NCI-H226 (cell line): ENCODE results near the gene TDRD9.

Experiments used
- DNase-seq: peaks from one replicate; pipeline ENCODE4 v3.0.0-alpha.2; 2015

Gene TDRD9

DNA sequence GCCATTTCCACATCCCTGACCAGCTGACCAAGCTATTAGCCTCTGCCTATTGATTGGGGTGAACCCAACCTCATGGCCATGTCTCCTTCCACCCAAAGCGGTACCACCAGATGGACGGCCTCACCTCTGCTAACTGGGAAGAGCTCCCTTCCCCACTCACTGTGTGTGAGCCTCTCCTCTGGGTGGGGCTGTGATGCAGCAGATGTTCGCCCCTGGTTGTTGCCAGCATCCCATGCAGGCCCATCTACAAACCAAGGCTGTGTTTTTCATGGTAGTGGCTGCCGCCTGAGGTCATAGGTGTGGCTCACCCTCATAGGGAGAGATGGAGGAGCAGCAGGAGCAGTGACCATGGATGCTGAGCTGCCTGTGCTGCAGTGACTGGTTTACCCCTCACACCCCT is 61.7 kb downstream of the TDRD9 start:
- DNase-seq = no peak

DNA sequence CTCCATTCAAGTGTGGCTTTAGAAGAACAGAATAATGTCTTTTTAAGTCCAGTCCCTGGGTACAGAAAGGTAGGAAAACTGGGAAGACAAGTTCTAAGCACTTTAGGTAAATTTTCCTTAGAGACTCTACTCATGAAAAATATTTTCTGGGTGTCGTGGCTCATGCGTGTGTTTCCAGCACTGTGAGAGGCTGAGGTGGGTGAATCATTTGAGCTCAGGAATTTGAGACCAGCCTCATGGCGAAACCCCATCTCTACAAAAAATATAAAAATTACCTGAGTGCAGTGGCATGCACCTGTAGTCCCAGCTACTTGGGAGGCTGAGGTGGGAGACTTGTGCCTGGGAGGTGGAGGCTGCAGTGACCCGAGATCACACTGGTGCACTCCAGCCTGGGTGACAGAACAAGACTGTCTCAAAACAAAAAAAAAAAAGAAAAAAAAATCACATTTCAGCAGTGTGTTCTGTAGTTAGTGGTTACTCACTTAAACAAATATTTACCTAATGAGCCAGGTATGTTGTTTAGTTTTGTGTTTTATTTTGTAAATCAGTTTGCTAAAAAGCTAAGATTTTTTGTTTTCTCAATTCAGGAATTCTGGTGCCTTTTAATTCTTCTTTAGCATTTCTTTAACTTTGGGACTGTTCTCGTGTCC is 66.4 kb downstream of the TDRD9 start:
- DNase-seq = peak; percentile 64

DNA sequence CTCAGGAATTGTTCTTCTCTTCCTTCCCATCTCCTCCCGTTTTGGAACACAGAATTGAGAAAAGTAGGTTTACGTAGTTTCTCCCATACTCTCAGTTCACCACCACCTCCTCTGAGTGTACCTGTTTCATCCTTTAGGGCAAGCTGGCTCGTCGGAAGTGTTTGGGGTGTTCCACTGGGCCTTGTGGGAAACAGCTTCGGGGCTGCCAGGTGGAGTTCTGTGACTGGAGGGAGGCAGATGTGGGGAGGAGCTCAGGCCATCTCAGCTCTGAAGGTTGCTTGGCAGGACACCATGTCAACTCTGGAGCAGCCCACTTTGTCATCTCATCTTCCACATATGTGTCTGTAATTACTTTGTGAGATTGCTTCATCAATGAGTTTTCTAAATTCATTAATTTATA is 67.6 kb downstream of the TDRD9 start:
- no peak for DNase-seq

DNA sequence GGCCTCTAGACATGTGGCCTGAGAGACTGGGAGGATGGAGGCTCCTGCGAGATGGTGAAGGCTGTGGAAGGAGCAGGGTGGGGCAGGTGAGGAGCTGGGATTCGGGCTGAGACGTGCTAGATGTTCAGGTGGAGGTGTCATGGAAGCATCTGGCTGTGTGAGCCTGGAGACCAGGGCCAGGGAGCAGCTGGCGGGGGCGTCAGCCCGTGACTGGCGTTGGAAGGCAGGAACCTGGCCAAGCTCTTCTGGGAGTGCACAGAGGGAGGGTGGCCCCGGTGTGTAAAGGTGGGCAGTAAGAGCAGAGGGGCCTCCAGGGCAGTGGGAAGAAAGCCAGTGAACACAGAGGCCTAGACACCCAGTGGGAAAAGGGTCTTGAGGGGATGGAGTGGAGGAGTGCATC is 69.1 kb downstream of the TDRD9 start:
- DNase-seq = no peak

DNA sequence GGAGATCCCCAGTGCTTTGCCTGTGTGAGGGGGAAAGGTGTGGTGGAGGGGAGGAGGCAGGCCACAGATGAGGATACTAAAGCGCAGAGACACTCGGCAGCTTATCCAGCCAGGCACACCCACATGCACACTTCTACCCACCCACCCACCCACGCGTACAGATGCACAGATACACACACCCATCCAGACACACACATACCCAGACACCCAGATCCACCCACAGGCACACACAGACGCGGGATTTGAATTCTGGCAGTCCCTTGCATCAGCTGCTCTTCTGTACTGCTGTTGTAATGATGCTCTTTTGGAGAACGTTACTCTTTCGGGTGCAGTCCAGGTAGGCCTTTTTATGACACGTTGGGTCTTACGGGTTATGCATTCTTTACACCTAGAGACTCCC is 69.8 kb downstream of the TDRD9 start:
- no peak for DNase-seq

DNA sequence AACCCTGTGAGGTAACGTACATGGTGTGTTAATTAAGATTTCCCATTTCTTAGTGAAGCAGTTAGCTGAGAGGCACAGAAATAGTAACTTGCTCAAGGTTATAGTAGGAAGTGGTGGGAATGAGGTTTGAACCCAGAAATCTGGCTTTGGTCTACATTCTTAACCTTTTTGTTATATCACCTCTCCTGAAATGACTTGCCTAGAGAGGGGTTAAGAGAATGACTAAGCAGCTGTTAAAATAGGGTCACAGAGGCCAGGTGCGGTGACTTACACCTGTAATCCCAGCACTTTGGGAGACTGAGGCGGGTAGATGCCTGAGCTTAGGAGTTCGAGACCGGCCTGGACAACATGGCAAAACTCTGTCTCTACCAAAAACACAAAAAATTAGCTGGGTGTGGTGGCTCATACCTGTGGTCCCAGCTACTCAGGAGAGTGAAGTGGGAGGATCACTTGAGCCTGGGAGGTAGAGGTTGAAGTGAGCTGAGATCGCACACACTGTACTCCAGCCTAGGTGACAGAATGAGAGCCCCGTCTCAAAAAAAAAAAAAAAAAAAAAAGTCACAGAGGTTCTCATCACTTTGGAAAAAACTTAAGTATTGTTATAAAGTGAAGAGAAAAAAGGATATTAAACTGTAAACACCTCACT is 71.7 kb downstream of the TDRD9 start:
- DNase-seq = no peak

DNA sequence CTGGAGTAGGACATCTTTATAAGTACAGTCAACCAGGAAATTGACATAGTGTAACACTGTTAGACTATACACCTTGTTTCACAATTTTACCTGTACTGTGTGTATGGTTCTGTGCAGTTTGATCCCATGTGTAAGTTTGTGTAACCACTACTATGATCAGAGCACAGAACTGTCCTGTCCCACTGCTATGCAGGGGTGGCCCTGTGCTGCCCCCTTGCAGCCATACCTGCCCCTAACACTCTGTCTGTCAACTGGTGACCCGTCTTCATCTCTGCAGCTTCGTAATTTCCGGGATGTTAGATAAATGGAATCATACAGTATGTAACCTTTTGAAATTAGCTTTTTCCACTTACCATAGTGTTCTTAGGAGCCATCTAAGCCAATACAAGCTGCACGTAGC is 72.7 kb downstream of the TDRD9 start:
- DNase-seq = no peak

DNA sequence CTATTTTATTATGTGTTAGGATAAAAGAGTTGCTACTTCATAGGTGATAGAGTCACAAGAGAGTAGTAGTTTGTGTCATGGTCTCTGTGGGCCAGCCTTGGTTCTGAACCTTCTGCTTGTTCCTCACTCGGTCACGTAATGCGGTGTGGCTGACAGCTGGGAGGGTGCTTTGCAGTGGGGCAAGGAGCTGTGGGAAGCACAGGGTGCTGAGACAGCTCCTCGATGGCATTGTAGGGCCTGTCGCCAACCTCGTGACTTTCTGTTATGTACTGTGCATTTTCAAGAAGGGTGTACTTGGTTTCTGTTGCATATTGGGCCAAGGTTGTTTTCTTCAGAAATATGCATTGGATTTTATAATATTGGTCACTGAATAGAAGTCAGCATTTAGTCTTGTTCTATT is 75.4 kb downstream of the TDRD9 start:
- no peak for DNase-seq

DNA sequence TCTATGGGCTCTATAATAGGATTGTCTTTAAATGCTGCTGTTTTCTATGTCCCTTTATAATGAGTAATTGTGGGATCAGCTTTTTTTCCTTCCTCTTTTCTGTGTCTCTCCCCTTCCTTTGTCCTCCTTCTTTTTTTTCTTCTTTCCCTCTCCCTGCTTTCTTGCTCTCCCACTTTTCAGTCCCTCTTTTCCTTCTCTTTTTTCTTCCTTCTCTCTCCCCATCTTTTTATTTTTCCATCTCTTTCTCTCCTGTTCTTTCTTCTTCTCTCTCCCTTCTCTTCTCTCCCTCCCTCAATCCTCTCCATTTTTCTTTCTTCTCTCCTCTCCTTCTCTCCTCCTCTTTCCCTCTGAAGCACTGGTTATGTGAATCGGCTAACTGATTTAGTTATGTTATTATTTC is 76.6 kb downstream of the TDRD9 start:
- no peak for DNase-seq

DNA sequence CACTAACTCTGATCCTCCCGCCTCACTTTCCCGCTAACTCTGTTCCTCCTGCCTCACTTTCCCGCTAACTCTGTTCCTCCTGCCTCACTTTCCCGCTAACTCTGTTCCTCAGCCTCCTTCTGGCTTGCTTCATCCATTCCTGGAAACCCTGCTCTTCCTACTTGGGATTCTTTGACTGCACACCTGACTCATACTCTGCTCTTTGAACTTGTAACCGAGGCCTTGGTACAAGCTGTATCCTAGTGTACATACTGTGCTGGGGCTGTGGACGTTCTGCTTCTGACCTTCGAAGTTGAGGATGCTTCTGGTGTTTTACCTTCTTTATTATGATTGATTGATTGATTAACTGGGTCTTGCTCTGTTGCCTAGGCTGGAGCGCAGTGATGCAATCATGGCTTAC is 77.2 kb downstream of the TDRD9 start:
- no peak for DNase-seq

DNA sequence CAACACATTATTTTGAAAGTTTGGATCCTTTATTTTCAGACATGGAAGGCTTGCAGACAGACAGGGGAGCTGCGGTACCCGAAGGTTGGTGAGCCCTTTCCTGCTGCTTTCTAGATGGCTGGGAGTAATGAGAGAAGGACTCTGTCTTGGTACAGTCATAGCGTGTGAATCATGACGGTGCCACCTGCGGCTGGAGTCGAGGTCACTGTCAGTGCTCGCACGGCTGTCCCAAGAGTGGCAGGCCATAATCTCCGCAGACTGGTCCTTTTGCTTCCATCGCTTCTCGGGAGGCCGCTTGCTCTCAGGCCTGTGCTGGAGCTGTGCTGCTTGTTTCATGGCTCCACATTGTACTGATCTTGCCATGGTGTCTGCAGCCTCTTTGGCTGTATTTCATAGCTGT is 78.9 kb downstream of the TDRD9 start:
- no peak for DNase-seq

DNA sequence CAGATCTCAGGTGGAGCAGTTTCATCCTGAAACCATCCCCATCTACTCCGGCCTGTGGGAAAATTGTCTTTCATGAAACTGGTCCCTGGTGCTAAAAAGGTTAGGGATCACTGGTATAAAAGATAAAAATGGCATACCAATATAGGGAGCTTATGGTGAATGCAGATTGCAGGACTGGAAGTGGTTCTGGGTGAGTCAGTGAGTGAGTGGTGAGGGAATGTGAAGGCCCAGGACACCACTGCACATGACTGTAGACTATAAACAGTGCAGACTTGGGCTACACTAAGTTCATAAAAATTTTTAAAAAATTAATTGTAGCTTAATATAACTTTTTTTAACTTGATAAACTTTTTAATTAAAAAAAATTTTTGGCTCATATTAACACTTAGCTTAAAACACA is 81.0 kb downstream of the TDRD9 start:
- DNase-seq = peak; percentile 33

DNA sequence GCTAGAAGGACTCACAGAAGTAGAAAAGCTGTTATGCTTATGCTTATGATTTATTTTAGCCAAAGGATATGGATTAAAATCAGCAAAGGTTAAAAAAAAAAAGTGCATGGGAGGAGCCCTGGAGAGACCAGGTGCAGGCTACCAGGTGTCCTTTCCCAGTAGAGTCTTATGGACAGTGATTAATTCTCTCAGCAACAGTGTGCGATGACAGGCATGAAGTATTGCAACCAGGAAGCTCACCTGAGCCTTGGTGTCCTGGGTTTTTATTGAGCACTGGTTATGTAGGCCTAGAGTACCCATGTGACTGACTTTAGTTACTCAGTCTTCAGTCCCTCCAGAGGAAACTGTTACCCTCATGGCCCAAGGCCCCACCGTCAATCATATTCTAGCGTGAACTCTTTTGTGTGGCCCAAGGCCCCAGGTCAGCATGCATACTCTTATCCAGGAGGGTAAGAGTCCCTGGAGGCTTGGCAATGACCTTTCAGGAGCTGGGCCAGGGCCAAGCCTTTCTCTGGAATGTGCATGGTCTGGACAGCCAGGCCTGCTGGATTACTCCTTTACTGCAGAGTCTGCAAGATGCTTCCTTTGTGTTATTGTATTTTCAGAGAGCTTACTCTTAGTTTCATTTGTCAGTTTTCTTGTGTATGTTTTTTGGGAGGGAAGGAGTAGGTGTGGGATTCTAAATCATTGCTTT is 83.7 kb downstream of the TDRD9 start:
- no peak for DNase-seq

DNA sequence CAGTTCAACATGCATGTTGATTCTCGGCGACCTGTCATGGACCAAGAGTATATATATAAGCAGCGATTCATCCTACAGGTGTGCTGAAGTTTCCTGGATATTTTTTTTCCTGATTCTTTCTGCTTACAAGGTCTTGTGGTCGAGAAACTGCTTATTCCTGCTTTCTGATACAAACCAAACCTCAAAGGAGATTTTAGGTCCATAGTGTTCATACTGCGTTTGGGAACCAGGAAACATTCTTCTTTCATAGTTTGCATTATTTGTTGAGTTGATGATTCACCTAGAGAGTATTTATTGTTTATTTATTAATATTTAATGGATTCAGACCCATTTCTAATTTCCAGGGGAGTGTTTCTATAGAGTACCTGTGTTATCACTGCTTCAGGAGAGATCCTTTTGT is 86.5 kb downstream of the TDRD9 start:
- DNase-seq = no peak

DNA sequence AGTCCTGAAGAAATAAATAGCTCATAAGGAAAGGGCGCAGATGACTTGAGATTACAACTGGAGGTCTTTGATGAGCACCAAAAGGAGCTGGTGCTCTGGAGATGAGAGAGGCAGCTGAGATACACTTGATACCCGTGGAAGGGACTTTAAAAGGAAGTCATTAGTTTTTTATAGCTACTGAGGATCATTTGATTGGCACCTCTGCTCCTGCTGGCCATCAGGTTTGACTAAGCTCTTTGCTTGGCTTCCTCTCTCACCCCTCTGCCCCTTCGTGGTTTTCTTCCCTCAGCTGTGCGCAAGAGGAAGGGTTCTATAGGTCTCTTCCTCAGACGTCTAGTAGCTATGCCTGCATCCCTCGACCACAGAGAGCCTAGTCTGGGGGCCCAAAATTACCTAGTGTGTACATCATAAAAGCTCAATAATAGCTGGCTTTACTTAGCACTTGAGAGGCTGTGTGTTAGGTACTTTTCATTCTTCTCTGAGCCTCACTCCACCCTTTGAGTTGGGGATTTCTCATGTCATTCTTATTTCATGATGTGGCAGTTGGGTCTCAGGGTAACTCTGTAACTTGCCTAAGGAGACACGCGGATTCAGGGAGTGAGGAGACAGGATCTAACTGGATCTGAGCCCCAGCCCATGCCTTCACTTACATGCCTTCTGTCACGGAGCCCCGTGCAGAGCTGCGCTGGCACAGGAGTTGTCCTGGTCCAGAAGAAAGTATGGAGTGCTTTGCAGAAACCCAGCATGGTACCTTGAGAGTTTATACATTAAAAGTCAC is 88.8 kb downstream of the TDRD9 start:
- DNase-seq = no peak

DNA sequence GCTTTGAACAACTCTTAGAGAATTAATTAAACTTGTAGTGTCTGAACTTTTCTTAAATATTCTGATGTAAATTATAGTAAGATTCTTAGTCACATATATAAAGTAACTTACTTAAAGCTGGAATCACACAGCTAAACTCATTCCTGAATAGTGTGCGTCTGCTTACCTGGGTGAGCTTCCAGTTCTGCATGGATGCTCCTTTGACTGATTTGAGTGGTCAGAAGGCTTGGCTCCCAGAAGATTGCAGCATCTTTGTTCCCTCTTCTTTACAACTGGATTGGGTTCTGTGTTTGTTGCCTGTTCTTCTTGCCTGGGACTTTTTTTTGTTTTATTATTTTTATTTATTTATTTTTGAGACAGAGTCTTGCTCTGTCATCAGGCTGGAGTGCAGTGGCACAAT is 90.8 kb downstream of the TDRD9 start:
- no peak for DNase-seq

DNA sequence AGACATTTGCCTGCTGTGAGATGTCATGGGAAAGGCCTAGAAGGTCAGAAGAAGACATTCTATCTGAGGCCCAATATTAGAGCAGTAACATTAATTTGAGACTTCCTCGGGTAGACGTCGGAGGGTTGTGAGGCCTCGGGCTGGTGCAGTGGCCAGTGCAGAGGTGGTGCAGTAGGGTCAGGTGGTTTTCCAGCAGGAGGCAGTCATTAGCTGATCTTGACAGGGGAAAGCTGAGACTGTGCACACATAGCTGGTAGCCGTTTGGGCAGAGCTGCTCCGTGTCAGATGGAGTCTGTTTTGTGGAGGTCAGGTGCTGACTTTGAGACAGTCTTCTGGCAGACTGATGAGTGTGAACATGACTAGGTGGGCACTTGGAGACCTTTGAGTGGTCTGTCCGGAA is 91.5 kb downstream of the TDRD9 start:
- no peak for DNase-seq

DNA sequence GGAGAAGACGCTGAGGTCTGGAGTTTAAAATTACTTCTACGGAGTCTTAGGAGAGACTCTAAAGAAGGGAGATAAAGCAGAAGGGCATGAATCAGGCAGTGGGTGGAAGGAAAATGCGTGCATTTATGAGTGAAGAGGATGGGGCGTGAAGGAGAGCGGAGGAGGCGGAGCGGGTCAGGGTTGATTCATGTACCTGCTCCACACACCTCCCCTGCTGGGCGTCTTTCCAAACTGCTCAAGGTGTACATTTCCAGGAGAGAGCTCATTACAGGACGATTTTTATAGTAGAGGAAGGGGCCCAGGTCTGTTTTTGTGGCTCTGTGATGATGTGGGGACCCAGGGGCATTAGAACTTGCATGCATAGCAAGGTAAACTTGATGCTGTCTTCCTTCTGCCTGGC is 92.2 kb downstream of the TDRD9 start:
- DNase-seq = no peak

DNA sequence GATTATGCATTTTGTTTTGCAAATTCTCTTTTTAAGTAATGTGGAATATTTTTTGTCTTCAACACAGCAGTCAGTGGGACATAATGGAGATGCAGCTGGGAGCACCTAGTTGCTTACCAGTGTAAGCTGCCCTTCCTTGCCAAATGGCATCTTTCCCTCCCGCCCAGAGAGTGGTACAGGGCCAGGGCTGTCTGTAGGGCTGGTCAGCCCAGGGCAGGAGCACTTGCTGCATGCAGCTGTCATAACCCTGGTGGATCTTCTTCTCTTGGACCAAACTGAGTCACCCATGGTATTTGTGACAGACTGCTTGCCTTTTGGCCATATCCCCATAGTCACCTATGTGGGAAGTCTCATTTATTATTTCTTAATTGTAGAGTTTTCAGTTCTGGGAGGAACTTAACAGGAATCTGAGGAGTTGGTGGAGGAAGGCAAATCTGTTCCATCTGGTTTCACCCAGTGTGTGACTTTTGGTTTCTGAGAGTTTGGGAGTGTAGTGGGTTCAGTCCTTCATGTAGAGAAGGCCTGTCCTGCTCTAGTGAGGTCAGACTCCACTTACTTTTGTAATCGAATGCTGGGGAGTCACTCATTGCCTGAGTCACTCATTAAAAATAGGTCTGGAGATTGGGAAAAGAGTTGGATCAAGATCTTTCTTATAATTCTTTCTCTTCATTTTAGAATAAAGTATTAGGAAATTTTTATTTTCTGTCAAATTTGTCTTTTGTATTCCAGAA is 95.2 kb downstream of the TDRD9 start:
- DNase-seq = no peak

DNA sequence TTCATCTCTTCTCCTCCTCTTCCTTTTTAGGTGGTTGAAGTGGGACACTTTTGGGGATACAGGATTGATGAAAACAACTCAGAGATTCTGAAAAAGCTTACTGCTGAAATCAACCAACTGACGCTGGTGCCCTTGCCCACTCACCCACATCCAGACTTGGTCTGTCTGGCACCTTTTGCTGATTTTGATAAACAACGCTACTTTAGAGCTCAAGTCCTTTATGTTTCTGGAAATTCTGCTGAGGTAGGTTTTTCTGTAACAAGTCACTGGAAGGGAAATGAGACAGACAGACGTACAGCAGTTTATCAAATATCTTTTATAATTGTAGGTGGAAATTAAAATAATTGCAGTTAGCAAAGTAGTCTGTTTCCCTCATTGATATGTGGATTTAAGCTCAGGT is 97.3 kb downstream of the TDRD9 start:
- DNase-seq = no peak

DNA sequence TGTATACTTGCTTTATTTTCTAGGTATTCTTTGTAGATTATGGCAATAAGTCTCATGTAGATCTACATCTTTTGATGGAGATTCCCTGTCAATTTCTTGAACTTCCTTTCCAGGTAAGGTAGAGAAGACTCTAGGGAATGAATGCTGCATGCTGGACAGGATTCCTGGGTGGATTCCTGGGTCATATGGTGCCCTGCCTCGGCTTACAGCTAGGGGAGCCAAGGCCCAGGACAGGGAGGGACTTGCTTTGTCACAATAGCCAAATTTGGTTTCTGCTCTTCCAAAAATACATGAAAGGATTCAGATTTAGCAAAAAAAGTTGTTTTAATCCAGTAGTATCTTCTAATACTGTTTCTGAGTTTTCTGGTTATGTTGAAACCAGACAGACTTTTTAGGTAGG is 97.8 kb downstream of the TDRD9 start:
- no peak for DNase-seq

DNA sequence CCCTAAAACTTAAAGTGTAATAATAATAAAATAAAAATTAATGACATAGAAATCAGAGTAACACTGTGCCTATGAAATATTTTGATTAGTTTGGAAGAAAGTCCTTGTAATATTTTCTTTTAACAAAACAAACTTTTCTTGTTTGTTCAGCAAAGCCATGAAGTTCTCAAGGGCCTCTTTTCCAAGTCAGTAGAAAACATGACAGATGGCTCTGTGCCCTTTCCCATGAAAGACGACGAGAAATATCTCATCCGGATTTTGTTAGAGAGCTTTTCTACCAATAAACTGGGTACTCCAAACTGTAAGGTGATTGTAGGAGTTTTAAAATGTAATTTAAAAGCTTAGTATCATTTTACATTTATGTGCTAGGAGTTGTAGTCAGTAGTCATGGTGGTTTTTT is 102.7 kb downstream of the TDRD9 start:
- DNase-seq = no peak

DNA sequence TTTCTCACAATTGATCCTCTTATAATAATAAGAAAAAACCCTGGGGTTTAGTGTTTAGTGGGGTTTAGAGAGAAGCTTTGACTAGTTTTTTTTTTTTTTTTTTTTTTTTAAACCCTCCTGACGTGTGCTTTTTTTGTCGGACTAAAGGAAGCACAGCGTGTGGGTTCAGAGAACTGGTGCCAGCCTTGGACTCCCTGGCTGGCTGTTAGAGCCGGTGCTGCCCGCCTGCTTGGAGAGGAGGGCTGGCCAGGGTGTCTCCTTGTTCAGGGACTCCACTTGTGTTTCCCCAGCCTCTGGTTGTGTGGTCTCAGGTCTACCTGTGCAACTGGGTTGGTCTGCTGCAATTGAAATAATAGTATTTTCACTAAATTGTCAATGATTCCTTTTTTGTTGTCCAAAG is 103.1 kb downstream of the TDRD9 start:
- DNase-seq = no peak
